Stimulated activated memory B cell treated with anti-CD40 and anti-IgM and Interleukin-4, amounts not matched to agents 10 μg/mL and 1 μg/mL and 100 μg/mL, for 72 hours (primary cell): ENCODE results near the gene REXO1.

Source experiments
- ATAC-seq: fragments of 150-1000 bp; cut with Tn5 transposase; 2 replicates; pipeline ENCODE4 v1.10.0; 2021
- H3K27ac Mint-ChIP-seq: one replicate; pipeline ENCODE4 v1.8.0; 2022; ENCODE audit warnings: mild to moderate bottlenecking, mixed read lengths
- H3K27me3 Mint-ChIP-seq: one replicate; pipeline ENCODE4 v1.8.0; 2022; ENCODE audit warnings: mixed read lengths
- H3K36me3 Mint-ChIP-seq: one replicate; pipeline ENCODE4 v1.8.0; 2022; ENCODE audit warnings: mixed read lengths
- H3K4me1 Mint-ChIP-seq: one replicate; pipeline ENCODE4 v1.8.0; 2022; ENCODE audit warnings: mixed read lengths
- H3K4me3 Mint-ChIP-seq: one replicate; pipeline ENCODE4 v1.8.0; 2022; ENCODE audit warnings: mild to moderate bottlenecking, moderate library complexity, mixed read lengths
- H3K9me3 Mint-ChIP-seq: one replicate; pipeline ENCODE4 v1.8.0; 2022; ENCODE audit warnings: mixed read lengths

The REXO1 gene

DNA sequence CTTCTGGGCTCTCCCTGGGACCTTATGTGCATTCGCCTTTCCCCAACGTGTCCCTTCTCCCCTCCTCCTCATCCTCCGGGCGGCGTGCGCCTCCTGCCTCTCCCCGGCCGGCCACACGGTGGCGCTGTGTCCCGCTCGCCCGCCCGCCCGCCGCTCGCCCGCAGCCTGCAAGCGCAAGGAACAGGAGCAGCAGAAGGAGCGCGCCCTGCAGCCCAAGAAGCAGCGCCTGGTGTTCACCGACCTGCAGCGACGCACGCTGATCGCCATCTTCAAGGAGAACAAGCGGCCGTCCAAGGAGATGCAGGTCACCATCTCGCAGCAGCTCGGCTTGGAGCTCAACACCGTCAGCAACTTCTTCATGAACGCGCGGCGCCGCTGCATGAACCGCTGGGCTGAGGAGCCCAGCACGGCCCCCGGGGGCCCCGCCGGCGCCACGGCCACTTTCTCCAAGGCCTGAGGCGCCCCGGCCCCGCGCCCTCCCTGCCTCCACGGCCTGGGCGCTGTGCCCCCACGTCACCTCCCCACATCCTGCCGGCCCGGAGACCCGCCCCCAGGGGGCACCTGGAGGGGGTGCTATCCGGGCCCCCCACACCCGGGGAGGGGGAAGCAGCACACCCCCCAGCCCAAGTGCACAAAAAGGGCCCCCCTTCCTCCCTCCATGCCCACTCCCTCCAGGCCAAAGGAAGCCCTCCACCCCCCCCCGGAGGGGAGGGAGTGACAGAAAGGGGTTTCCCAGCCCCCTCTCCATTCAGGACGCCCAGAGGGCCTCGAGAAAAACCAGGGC lies 73.1 kb downstream of the REXO1 start:
- Mint-ChIP-seq H3K27ac (no peak overlapping the region), H3K9me3 (peaks cover 16% of the 10 kb centered on the region), H3K36me3 (peaks cover 5% of the 10 kb centered on the region), H3K27me3 (peaks cover 95% of the 10 kb centered on the region), H3K4me3 (no peak overlapping the region), H3K4me1 (peaks cover 11% of the 10 kb centered on the region)
- ATAC-seq: peak; percentile 58

DNA sequence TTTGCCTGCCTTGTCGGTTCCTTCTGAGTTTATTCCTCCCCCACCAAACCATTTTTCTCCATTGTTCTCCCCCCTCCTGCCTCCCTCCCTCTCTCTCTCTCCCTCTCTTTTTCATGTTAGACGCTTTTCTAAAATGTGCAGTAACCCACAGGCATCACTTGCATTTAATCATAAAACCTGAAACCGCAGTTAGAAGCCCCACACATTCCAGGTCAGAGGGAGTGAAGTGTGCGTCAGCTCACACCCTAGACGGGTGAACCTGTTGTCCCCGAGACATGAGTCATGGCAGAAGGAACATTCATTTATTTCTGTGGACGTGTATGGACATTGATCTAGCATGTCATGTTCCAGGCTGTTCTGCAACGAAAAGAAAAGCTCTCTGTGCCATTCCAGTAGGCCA lies 75.1 kb downstream of the REXO1 start:
- Mint-ChIP-seq H3K9me3 (peaks cover 16% of the 10 kb centered on the region), H3K4me3 (no peak overlapping the region), H3K27me3 (peaks cover 95% of the 10 kb centered on the region), H3K36me3 (peaks cover 5% of the 10 kb centered on the region), H3K27ac (no peak overlapping the region), H3K4me1 (peaks cover 6% of the 10 kb centered on the region)
- no peak for ATAC-seq

DNA sequence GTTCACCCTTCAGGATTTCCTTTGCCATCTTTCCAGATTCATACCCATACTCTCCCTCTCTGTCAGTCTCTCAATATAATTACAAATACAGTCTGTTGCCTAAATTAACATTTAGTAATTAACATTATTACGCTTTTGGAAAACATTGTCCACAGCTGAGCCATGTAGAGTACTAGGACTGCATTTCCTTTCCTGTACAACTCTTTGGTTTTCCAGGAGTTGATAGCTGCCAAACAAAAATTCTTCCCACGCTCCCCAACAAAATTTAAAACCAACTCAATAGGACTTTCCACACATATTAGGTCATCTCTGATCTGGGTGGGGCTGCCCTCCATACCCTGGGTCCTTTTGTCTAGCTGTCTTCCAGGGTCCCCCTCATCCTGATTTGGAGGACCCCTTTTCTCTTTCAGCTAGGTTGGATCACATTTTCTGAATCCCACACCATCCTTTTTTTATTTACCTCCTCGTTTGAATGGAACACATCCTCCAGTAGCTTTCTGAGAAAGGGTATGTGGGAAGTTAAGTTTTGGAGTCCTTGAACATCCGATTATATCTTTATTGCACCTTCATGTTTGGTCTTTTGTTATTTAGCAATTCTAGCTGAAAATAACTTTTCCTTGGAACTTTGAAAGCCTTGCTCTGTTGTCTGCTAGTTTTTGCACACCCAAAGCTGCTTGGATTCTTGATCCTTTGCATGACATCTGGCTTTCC lies 77.3 kb downstream of the REXO1 start:
- peaks cover 7% of the 10 kb centered on the region for H3K4me1 Mint-ChIP-seq
- H3K27ac Mint-ChIP-seq: no peak overlapping the region
- peaks cover 5% of the 10 kb centered on the region for H3K36me3 Mint-ChIP-seq
- H3K4me3 Mint-ChIP-seq: no peak overlapping the region
- H3K9me3 Mint-ChIP-seq: peaks cover 16% of the 10 kb centered on the region
- no peak for ATAC-seq
- H3K27me3 Mint-ChIP-seq: peaks cover 94% of the 10 kb centered on the region

DNA sequence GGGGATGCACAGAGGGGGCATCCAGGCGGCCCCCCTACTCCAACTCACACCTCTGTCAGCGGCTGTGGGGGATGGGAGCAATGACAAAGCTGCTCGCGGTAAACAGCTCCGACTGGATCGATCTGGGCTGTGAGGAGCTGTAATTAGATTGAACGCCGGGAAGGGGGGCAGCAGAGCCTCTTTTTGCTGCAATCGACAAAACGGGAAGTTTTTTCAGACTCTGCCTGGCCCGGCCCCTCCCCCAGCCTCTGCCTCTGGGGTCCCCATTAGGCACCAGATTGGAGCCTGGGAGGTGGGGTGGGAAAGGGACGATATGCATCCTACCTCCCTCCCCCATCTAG lies 78.7 kb downstream of the REXO1 start:
- no peak for ATAC-seq
- Mint-ChIP-seq H3K4me1 (peaks cover 7% of the 10 kb centered on the region), H3K27ac (no peak overlapping the region), H3K9me3 (peaks cover 13% of the 10 kb centered on the region), H3K36me3 (peaks cover 5% of the 10 kb centered on the region), H3K27me3 (peaks cover 94% of the 10 kb centered on the region), H3K4me3 (no peak overlapping the region)

DNA sequence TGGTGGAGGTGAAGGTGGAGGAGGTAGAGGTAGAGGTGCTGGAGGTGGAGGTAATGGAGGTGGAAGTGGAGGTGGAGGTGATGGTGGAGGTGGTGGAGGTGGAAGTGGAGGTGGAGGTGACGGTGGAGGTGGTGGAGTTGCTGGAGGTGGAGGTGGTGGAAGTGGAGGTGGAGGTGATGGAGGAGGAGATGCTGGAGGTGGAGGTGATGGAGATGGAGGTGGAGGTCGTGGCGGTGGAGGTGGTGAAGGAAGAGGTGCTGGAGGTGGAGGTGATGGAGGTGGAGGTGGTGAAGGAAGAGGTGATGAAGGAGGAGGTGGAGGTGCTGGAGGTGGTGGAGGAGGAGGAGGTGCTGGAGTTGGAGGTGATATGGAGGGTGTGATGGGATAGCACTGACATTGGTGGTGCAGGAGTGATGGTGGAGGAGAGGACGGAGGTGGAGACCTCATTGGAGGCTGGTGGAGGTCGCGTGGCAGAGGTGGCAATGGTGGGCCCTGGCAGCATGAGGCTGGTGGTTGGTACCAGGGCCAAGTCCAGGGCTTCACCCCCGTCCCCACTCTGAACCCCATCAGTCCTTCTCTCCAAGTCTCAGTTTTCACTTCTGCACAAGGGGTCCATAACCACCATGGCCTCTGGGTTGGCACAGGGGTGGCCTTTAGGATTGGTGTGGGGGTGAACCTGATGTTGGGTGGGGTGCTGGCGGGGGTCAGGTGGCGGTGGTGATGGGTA lies 79.2 kb downstream of the REXO1 start:
- H3K36me3 Mint-ChIP-seq: peaks cover 5% of the 10 kb centered on the region
- no peak overlapping the region for H3K4me3 Mint-ChIP-seq
- ATAC-seq: no peak
- no peak overlapping the region for H3K27ac Mint-ChIP-seq
- H3K9me3 Mint-ChIP-seq: peaks cover 13% of the 10 kb centered on the region
- H3K27me3 Mint-ChIP-seq: peaks cover 94% of the 10 kb centered on the region
- H3K4me1 Mint-ChIP-seq: peaks cover 7% of the 10 kb centered on the region

DNA sequence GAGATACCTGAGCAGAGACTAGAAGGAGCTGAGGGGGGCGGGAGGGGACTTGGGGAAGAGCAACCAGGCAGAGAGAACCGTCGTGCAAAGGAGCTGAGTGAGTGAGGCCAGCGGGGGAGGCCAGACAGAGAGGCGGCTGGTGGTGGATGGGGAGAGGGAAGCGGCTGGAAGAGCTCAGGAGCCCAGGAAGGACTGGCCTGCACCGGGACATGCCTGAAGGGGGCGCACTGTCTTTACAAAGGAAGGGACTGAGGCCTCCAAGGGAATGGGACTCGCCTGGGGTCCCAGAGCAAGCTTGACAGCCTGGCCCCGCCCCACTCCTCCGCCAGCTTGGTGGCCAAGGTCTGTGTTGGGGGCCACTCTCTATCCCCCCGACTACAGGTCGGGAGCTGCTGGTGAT lies 80.0 kb downstream of the REXO1 start:
- Mint-ChIP-seq H3K36me3 (peaks cover 5% of the 10 kb centered on the region), H3K27me3 (peaks cover 94% of the 10 kb centered on the region)

DNA sequence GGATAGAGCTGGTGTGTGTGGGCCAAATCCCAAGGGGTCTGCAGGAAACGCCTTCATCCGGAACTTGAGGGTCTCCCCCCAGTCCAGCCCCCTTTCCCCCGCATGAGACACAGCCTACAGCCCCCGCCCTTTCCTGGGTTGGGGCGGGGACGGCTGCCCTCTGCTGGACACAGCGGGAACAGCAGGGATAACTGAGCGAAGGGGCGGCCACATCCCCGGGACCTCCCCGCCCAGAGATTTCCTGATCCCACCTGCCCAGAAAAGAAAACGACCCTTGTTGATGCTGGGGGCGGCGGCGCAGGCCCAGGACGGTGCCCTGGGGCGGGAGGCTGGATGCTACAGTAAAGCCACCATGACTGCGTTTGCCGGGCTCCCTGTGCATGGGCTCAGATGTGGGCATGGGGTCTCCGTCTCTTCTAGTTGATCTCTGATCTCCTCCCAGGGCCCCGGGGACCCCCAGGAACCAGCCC lies 80.8 kb downstream of the REXO1 start:
- no peak overlapping the region for H3K27ac Mint-ChIP-seq
- peaks cover 5% of the 10 kb centered on the region for H3K36me3 Mint-ChIP-seq
- peaks cover 13% of the 10 kb centered on the region for H3K9me3 Mint-ChIP-seq
- ATAC-seq: peak; percentile 65
- no peak overlapping the region for H3K4me3 Mint-ChIP-seq
- H3K27me3 Mint-ChIP-seq: peaks cover 94% of the 10 kb centered on the region
- peaks cover 7% of the 10 kb centered on the region for H3K4me1 Mint-ChIP-seq

More for the DNA sequence above, 80.0 kb downstream of the REXO1 start:
- Mint-ChIP-seq H3K4me3 (no peak overlapping the region), H3K27ac (no peak overlapping the region), H3K4me1 (peaks cover 7% of the 10 kb centered on the region), H3K9me3 (peaks cover 13% of the 10 kb centered on the region)
- ATAC-seq: no peak

DNA sequence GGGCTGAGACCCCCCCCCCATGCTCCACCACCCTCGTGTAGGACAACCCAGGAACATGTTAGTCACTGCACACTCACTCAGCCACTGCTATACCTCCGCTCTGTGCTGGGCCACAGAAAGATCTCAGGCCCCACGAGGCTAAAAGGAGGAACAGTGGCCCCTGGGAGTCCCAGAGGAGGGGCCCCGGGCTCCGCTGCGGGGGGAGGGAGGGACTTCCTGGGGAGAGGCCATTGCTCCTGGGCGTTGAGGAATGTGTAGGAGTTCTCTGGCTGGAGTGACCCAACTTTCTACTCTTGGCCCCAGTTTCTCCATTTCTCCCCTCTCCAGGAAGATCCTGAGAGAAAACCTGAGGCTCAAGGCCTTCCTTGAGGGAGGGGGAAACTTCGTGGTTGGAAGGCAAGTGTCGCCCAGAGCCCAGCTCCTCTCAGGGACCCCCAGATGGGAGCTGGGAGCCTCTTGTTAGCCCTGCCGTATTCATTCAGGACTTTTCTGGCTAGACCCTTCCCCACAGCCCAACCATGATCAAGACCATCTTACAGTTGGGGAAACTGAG lies 81.4 kb downstream of the REXO1 start:
- Mint-ChIP-seq H3K36me3 (peaks cover 5% of the 10 kb centered on the region), H3K27me3 (peaks cover 94% of the 10 kb centered on the region), H3K4me1 (peaks cover 7% of the 10 kb centered on the region), H3K27ac (no peak overlapping the region), H3K4me3 (no peak overlapping the region), H3K9me3 (peaks cover 10% of the 10 kb centered on the region)
- ATAC-seq: peak; percentile 49

DNA sequence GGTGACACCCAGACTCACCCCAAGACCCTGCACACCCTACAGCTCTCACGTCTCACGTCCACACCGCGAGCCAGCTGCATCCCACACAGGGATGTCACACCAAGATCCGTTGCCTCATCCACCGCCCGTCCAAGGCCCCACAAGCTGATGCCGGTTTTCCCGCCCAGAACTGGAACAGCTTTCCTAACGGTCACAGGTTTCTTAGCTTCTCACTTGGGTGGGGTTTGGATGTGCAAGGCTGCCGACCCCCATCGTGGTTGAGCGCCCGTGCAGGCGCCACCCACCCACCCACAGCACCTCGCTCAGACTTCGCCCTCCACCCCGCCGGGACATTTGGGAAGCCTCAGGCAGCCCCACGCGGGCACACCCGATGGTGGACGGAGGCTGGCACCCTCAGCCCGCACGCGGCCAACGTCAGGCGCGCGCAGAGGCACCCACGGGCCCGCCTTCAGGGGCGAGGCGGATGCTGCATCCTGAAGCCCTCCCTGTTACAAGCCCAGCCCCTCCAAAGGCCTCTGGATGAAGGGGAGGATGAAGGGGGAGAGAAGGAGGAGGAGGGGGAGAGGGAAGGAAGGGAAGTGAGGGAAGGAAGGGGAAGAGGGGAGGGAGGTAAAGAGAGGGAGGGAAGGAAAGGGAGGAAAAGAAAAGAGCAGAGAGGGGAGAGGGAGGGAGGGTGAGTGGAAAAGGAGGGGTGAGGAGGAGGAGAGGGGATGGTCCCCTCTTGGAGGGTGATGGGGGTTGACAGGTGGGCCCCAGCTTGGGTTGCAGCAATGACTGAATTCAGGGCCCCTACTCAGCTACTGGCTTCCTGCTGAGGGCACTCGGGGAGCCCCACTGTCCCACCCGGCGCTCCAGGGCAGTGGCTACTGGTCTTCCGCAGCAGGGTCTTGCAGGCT lies 82.1 kb downstream of the REXO1 start:
- peaks cover 9% of the 10 kb centered on the region for H3K9me3 Mint-ChIP-seq
- H3K36me3 Mint-ChIP-seq: peaks cover 3% of the 10 kb centered on the region
- H3K4me3 Mint-ChIP-seq: no peak overlapping the region
- H3K4me1 Mint-ChIP-seq: peaks cover 7% of the 10 kb centered on the region
- ATAC-seq: no peak
- H3K27me3 Mint-ChIP-seq: peaks cover 97% of the 10 kb centered on the region
- H3K27ac Mint-ChIP-seq: no peak overlapping the region
